GM12891 (cell line): Measurements from ENCODE around the gene AFAP1.

Experiments used
- POLR2A ChIP-seq: IDR thresholded peaks from 2 replicates; pipeline ENCODE4 v1.6.1; 2011; ENCODE audit warnings: low read depth, low read length, control low read depth
- POLR2AphosphoS5 ChIP-seq: IDR thresholded peaks from 2 replicates; pipeline ENCODE4 v1.6.1; 2011; ENCODE audit warnings: low read depth, low read length, control low read depth
- SPI1 ChIP-seq: IDR thresholded peaks from 2 replicates; pipeline ENCODE4 v1.6.1; 2011; ENCODE audit warnings: low read depth, low read length, control low read depth
- TAF1 ChIP-seq: IDR thresholded peaks from 2 replicates; pipeline ENCODE4 v1.6.1; 2011; ENCODE audit warnings: low read depth, low read length, control low read depth

GRCh38 chr4:7938266-7938608, 1.4 kb downstream of the AFAP1 start:
- no peak for TF ChIP-seq POLR2A
- TF ChIP-seq POLR2AphosphoS5: no peak
- no peak for TF ChIP-seq TAF1
- TF ChIP-seq SPI1: no peak
